GM23248 (cell line): ENCODE results near the gene GPC3.

Experiments used
- EZH2 ChIP-seq: fragments of 200-600 bp; sonication (generic); IDR thresholded peaks from 2 replicates; pipeline ENCODE4 v1.6.1; 2018; ENCODE audit warnings: antibody characterized with exemption, mild to moderate bottlenecking; ENCODE audit not compliant: insufficient read depth, poor library complexity, severe bottlenecking
- EZH2phosphoT487 ChIP-seq: fragments of 200-600 bp; sonication (generic); IDR thresholded peaks from 2 replicates; pipeline ENCODE4 v1.6.1; 2018; ENCODE audit warnings: antibody characterized with exemption, moderate library complexity, mild to moderate bottlenecking, low read depth; ENCODE audit not compliant: insufficient read depth

GRCh38 chrX:133747196-133747595, 238.2 kb downstream of the GPC3 start:
- TF ChIP-seq EZH2: no peak
- no peak for TF ChIP-seq EZH2phosphoT487
